ENCODE data around the gene SFMBT2. TPM values are rescaled to one million over a fixed set of nuclear protein-coding genes. Genes with fewer than 3 reads are reported as not detected.

Gene SFMBT2
- total and polyA plus RNA-seq, 2 of the 4 experiments (the other 2 are of a cell fraction), result 0.70 to 1.3 TPM

- no peak overlapping the region for H3K4ac ChIP-seq (ENCODE audit: low read depth, low read length)
- no peaks in the 10 kb centered on the region for H3K27me3 ChIP-seq (ENCODE audit: control insufficient read depth, insufficient read depth, low read length)
- H2BK120ac ChIP-seq (ENCODE audit: low read depth, low read length), result no peak overlapping the region
- H2BK5ac ChIP-seq (ENCODE audit: low read depth, low read length, poor library complexity, severe bottlenecking), result no peak overlapping the region
- no peaks in the 10 kb centered on the region; the same call in 1 of the 2 replicates for H3K9me3 ChIP-seq (ENCODE audit: control insufficient read depth, insufficient read depth, low read length)
- no peak overlapping the region for H3K14ac ChIP-seq (replicated peaks; ENCODE audit: low read depth, low read length)
- H3K4me2 ChIP-seq (ENCODE audit: low read depth, low read length), result no peak overlapping the region
- WGBS, 2 experiments (ENCODE audit: extremely low coverage in 2 of 2, insufficient read length in 1 of 2), result 93% methylated on average over 6 of the region's 10 CpGs; no CpG with 5 or more reads in 1 of the 2 experiments
- CTCF ChIA-PET, result interaction anchor here (0.6 kb wide), 1 partner anchor 112 kb away, joined by 3 read pairs; no protein-coding TSS in a partner anchor
- no peak overlapping the region for H3K27ac ChIP-seq (ENCODE audit: insufficient read depth, low read length)
- no peak overlapping the region for H2AK5ac ChIP-seq (ENCODE audit: low read depth, low read length)
- peaks cover 0 to 3% of the 10 kb centered on the region in 2 experiments; a peak in 1 of 4 replicates for H3K79me1 ChIP-seq (ENCODE audit: low read depth in 1 of 2, low read length in 2 of 2)
- H3K36me3 ChIP-seq (ENCODE audit: control insufficient read depth, insufficient read depth, low read length), result no peaks in the 10 kb centered on the region
- no peak overlapping the region for H3K4me3 ChIP-seq (ENCODE audit: insufficient read depth, low read depth, low read length)
- no peak overlapping the region for H2AK9ac ChIP-seq (replicated peaks; ENCODE audit: low read depth, low read length, poor library complexity)
- no peak overlapping the region for H3K9ac ChIP-seq (ENCODE audit: low read depth, low read length)
- no peak overlapping the region for H4K8ac ChIP-seq (ENCODE audit: low read depth in 2 of 2, low read length in 2 of 2)
- no TSS peak for BruUV-seq (replicated peaks)
- dilution Hi-C loops (cut with HindIII; ENCODE audit: low sequenced_read_pairs, unreplicated experiment), result no loop called here
- in situ Hi-C loops (cut with MboI; ENCODE audit: low sequenced_read_pairs), result no loop called here
- no peaks in the 10 kb centered on the region; the same call in 1 of the 2 replicates for H3K4me1 ChIP-seq (ENCODE audit: control insufficient read depth, insufficient read depth, low read length)
- H4K91ac ChIP-seq (ENCODE audit: insufficient read depth, low read depth, low read length), result no peak overlapping the region
- H4K20me1 ChIP-seq (ENCODE audit: insufficient read depth, low read length), result no peaks in the 10 kb centered on the region
- no peaks in the 10 kb centered on the region for H3K9me1 ChIP-seq (ENCODE audit: insufficient read depth, low read length)
- H2BK15ac ChIP-seq (ENCODE audit: low read depth, low read length), result no peak overlapping the region
- intact Hi-C loops (cut with micrococcal nuclease), result no loop called here
- ATAC-seq (ENCODE audit: low read depth), result no peak
- no peak overlapping the region for H2BK20ac ChIP-seq (ENCODE audit: low read depth, low read length)
- H3K56ac ChIP-seq (ENCODE audit: extremely low read depth, insufficient read depth, low read length), result no peak overlapping the region
- no peak for DNase-seq
- no peak overlapping the region for H2AFZ ChIP-seq (replicated peaks; ENCODE audit: low read length, poor library complexity)
- TF ChIP-seq RAD21 (IDR thresholded peaks at IDR 0.05; ENCODE audit: low read length) (no peak), RFX5 (IDR thresholded peaks at IDR 0.05; ENCODE audit: low read depth, low read length) (no peak), MAFK (IDR thresholded peaks at IDR 0.05; ENCODE audit: low read depth, low read length) (no peak), NFE2L2 (IDR thresholded peaks at IDR 0.05; ENCODE audit: low read depth, low read length) (no peak), MAZ (IDR thresholded peaks at IDR 0.05; ENCODE audit: borderline replicate concordance, low read depth, low read length) (no peak)
- POLR2A ChIA-PET (ENCODE audit: unreplicated experiment), result no interaction called here
- no peak overlapping the region for H3K23ac ChIP-seq (ENCODE audit: low read depth, low read length)
- no peak overlapping the region for H3K18ac ChIP-seq (ENCODE audit: low read depth, low read length)
- H4K5ac ChIP-seq (ENCODE audit: low read depth, low read length), result no peak overlapping the region
Measured at GRCh38 chr10:7334642-7334964, 76.2 kb downstream of the SFMBT2 start.

Data from IMR-90 (cell line).